HG03159 (cell line): Measurements from ENCODE around the gene DHPS.
"Not testable (repeated sequence)": the region's sequence is repeated elsewhere in the genome, so short reads cannot be mapped to it uniquely, and the experiment has no call there.

Experiments used
- ATAC-seq: cut with Tn5 transposase; IDR thresholded peaks from one replicate; pipeline ENCODE4 v1.9.1; 2021; ENCODE audit warnings: mild to moderate bottlenecking, moderate library complexity; ENCODE audit not compliant: unreplicated experiment

Gene DHPS

DNA sequence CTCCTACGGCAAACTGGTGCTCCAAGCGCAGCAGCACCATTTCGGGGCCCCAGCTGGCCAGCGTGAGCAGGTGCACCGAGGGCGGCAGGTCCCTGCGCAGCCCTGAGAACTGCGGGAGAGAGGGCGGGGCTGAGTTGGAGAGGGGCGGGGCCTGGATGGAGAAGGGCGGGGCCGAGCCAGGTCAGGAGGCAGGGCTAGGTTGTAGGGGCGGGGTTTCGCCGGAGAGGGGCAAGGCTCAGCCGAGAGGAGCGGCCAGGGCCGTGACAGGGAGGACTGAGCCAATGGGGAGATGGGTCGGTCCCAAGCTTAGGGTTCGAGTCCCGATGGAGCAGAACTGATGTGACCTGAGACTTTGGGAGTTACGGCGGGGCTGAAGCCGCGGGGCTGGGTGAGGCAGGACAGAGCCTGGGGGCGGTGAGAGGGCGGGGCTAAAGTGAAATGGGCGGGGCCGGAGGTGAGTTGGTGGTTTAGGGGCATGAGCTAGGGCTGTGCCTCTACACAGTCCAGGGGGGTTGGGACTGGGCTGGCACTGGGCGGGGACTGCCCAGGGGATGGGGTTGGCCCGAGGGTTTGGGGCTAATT lies 34.1 kb downstream of the DHPS start:
- ATAC-seq, result no peak

DNA sequence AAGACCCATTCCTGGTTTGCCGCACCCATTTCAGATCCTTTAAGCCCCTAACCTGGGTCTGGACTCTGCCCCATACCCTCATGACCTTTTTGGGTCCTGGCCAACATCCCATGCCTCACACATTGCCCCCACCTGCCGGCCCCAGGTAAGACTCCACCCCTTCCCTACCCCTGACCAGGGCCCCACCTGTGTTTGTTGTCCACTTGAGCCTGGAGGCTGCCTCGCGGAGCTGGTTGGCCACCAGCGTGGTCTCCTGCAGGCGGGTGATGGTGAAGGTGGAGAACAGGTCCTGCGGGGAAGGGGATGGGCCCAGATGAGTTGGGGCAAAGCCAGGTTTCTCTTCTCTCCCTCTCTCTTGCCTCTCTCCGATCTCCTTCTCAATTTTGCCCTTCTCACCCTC lies 34.6 kb downstream of the DHPS start:
- no peak for ATAC-seq

DNA sequence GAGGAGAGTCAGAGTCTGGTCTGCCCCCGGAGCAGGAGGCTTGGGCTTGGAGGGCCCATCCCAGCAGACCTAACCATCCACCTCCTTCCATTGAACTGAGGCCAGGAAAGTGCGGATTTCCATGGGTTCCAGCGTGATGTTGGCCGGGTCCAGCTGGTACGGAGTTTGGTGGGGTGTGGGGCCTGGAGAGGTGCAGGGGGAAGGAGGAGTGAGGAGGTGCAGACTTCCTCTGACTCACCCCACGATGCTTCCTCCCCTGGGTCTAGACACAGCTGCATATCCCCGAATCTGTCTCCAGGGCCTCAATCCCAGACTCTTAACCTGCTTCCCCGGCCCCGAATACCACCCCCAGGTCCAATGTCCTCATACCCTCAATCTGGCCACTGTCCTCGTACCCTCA lies 35.1 kb downstream of the DHPS start:
- no peak for ATAC-seq

DNA sequence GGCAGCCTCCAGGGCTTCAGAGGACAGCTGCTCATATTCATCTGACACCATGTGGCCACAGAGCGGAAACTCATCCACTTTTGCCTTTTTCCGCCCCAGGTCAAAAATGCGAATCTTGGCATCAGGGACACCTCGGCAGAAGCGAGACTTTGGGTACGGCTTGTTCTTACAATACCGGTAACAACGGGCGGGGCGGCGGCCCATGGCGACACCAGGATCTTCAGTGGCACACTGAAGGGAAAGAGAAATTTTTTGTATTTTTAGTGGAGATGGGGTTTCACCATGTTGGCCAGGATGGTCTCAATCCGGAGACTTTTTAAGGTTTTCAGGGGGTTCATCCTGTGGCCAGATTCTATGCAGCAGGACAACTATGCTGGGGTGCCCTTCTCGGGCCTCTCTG lies 38.0 kb downstream of the DHPS start:
- ATAC-seq, result not testable (repeated sequence)

DNA sequence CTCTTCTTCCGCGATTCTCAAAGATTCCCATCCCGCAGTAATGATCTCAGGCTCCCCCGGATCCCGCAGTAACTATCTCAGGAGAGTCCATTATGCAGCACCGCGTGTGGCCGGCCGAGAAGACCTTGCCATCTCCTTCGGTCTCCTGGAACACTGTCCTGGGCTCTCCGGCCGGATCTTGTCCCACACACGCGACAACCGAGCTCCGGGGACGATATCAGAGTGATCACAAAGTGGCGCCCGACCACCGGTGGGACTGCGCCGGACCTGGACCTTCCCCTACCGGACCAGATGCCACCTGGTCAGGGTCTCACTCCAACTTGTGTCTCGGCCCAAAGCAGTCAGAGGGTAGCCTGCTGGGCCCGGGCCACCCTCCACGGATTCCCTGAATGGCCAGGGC lies 39.2 kb downstream of the DHPS start:
- ATAC-seq, result no peak

DNA sequence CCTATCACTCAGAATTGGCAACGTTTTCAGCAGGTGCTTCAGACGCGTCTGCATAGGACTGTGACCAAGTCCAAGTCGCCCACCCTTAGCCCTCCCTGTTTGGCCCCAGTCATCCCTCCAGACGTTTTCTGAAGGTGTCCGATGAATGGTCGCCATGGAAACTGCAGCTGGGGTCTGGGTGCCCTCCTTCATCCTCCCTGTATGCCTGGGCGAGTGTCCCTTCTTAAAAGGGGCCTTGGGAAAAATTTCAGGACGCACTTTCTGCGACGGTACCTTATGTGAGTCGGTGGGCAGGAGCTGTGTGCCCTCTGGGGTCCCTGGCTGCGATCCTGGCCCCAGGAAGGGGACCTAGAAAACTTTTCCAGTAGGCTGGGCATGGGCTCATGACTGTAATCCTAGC lies 40.2 kb downstream of the DHPS start:
- ATAC-seq, result no peak

DNA sequence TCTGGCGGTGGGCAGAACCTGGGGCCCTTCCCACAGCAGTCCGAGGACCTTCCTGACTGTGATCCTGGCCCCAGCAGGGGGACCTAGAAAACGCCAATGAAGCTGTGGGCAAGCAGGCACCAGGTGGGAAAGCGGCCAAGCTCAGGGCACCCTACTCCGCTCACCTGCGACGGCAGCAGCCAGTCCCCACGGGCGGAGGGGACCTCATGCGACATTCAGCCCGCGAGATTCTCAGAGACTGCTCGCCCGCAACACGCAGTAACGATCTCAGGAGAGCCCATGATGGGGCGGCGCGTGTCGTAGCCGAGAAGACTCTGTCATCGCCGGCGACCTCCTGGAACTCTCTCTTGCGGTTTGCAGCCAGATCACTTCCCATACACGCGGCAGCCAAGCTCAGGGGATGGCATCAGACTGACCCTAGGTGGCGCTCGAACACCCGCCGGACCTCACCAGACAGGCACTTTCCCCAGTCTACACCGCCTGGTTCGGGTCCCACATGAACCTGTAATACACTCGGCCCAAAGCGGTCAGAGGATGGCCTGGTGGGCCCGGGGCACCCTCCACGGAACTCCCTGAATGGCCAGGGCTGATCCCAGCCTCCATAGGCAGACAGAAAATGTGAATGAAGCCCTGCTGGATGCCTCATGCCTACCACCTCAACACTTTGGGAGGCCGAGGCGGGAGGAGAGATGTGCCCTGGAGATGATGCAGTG lies 41.6 kb downstream of the DHPS start:
- ATAC-seq, result no peak

DNA sequence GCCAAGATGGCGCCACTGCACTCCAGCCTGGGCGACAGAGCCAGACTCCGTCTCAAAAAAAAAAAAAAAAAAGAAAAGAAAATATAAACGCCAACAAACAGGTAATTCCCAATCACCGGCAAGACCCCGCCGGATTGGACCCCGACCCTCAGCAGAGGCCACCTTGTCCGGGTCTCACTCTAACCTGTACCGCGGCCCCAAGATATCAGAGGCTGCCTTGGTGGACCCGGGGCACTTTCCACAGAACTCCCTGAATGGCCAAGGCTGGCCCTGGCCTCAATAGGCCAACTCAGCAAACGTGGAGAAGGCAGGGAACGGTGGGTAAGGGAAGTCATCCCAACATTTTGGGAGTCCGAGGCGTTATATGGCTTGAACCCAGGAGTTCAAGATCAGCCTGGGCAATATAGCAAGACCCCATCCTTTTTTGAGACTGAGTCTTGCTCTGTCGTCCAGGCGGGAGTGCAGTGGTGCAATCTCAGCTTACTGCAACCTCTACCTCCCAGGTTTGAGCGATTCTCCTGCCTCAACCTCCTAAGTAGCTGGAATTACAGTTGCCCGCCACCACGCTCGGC lies 43.0 kb downstream of the DHPS start:
- ATAC-seq, result no peak

DNA sequence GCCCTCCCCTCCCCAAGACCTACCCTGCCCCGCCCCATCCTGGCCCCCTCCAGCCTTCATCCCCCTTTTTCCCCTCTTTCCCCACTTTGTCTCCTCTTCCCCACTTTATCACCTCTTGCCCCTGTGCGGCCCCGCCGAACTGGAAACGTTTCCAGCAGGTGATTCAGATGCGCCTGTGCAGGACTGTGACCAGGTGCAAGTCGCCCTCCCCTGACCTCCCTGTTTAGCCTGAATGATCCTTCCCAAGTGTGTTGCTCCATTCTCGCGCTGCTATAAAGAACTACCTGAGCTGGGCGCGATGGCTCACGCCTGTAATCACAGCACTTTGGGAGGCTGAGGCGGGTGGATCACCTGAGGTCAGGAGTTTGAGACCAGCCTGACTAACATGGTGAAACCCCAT lies 45.0 kb downstream of the DHPS start:
- no peak for ATAC-seq

DNA sequence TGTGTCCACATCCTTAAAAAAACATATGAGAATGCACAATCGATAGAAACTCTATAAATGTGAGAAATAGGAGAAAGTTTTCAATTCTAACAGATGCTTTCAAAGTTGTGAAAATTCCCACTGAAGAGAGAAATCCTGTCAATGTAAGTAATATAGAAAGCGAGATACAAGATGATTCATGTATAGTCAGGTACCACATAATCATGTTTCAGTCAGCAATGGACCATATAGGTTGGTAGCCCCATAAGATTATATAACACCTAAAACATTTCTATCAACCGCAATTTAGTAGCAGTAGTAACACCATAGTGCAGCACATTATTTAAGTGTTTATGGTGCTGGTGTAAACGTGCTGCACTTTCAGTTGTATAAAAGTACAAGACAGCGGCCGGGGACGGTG lies 52.5 kb downstream of the DHPS start:
- ATAC-seq, result no peak

DNA sequence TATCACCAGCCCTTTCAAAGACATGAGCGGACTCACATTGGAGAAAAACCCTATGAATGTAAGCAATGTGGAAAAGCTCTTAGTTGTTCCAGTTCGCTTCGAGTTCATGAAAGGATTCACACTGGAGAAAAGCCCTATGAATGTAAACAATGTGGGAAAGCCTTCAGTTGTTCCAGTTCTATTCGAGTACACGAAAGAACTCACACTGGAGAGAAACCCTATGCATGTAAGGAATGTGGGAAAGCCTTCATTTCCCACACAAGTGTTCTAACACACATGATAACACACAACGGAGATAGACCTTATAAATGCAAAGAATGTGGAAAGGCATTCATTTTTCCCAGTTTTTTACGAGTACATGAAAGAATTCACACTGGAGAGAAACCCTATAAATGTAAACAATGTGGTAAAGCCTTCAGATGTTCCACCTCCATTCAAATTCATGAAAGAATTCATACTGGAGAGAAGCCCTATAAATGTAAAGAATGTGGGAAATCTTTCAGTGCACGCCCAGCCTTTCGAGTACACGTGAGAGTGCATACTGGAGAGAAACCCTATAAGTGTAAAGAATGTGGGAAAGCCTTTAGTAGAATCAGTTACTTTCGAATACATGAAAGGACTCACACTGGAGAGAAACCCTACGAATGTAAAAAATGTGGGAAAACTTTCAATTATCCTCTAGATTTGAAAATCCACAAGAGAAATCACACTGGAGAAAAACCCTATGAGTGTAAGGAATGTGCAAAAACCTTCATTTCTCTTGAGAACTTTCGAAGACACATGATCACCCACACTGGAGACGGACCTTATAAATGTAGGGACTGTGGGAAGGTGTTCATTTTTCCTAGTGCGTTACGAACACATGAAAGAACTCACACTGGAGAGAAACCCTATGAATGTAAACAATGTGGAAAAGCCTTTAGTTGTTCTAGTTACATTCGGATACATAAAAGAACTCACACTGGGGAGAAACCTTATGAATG lies 53.3 kb downstream of the DHPS start:
- no peak for ATAC-seq

DNA sequence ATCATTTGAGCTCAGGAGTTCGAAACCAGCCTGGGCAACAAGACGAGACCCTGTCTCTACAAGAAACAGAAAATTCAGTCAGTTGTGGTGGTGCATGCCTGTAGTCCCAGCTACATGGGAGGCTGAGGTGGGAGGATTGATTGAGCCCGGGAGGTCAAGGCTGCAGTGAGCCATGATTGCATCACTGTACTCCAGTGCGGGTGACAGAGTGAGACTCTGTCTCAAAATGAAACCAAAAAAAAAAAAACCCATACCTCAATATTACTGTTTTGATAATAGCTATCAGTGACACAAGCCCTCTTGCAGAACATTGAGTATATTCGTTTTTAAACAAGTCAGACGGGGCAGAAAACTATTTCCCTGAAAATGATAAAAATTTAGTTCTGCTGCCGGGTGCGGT lies 54.7 kb downstream of the DHPS start:
- ATAC-seq, result no peak
